OCI-LY7 (cell line): ENCODE results near the gene RAB3GAP2.

Experiments
- CTCF ChIP-seq: fragments of 200-600 bp; sonication (generic); conservative IDR thresholded peaks from 2 replicates; pipeline ENCODE4 v1.5.1; 2014; ENCODE audit warnings: mild to moderate bottlenecking, antibody characterized with exemption, low read length, moderate library complexity, mixed read lengths
- EZH2phosphoT487 ChIP-seq: fragments of 200-600 bp; sonication (generic); IDR thresholded peaks from 2 replicates; pipeline ENCODE4 v1.6.1; 2018; ENCODE audit warnings: low read depth, borderline replicate concordance, mild to moderate bottlenecking, mixed run types, antibody characterized with exemption, low read length, moderate library complexity, mixed read lengths

- TF ChIP-seq CTCF, result no peak
- no peak for TF ChIP-seq EZH2phosphoT487
Measured at GRCh38 chr1:220306339-220306738, 34.1 kb upstream of the RAB3GAP2 start.
